Measurements from ENCODE around the gene KCNQ1OT1. TPM values are rescaled to one million over a fixed set of nuclear protein-coding genes. Genes with fewer than 3 reads are reported as not detected.

Gene KCNQ1OT1
- total RNA-seq, 1 donor from 2014 or later: 0.54 TPM

- TF ChIP-seq, protein P1, sequence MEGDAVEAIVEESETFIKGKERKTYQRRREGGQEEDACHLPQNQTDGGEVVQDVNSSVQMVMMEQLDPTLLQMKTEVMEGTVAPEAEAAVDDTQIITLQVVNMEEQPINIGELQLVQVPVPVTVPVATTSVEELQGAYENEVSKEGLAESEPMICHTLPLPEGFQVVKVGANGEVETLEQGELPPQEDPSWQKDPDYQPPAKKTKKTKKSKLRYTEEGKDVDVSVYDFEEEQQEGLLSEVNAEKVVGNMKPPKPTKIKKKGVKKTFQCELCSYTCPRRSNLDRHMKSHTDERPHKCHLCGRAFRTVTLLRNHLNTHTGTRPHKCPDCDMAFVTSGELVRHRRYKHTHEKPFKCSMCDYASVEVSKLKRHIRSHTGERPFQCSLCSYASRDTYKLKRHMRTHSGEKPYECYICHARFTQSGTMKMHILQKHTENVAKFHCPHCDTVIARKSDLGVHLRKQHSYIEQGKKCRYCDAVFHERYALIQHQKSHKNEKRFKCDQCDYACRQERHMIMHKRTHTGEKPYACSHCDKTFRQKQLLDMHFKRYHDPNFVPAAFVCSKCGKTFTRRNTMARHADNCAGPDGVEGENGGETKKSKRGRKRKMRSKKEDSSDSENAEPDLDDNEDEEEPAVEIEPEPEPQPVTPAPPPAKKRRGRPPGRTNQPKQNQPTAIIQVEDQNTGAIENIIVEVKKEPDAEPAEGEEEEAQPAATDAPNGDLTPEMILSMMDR (IDR thresholded peaks at IDR 0.05; ENCODE audit: insufficient read depth, low read length, poor library complexity, severe bottlenecking): no peak
- no peak for DNase-seq (ENCODE audit: low read depth)
- Histone ChIP-seq H3K27me3 (ENCODE audit: control insufficient read depth, insufficient read depth, low read length) (peaks cover 4% of the 10 kb centered on the region), H3K36me3 (ENCODE audit: control insufficient read depth, insufficient read depth, low read length) (no peaks in the 10 kb centered on the region), H3K4me3 (ENCODE audit: low read depth, low read length) (no peak overlapping the region)
These were observed 3.8 kb upstream of the KCNQ1OT1 start for GRCh38 chr11:2703363-2704141.

DNA sequence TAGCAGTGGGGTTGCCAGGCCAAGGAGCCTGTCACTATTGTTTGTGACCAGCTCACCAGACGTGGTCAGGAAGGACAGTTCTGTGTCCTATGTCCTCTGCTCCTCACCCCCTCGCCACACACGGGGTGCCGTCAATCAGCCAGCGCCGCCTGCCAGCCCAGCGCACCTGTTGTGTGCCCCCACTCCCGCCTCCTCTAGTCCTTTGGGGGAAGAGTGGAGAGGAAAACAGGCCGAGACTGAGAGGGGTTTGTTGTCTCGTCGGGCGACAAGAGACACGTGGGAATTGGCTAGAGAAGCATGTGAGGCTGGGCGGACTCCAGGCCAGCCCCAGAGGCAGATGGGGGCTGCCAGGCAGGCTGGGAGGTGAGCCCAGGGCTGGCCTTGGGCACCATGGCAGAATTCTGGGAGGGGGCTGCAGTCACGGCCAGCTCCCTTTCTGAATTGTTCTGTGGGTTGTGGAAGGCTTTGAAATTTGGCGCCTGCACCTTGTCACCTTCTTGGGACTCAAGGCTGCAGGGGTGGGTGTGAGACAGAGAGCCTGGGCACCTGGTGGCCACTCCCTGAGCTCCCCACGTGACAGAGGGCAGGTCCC lies 3.1 kb upstream of the KCNQ1OT1 start:
- peaks cover 3% of the 10 kb centered on the region for H3K27me3 ChIP-seq (ENCODE audit: control insufficient read depth, insufficient read depth, low read length)
- TF ChIP-seq, protein P1 (IDR thresholded peaks at IDR 0.05; ENCODE audit: insufficient read depth, low read length, poor library complexity, severe bottlenecking): no peak
- no peak for DNase-seq (ENCODE audit: low read depth)
- H3K36me3 ChIP-seq (ENCODE audit: control insufficient read depth, insufficient read depth, low read length): no peaks in the 10 kb centered on the region
- H3K4me3 ChIP-seq (ENCODE audit: low read depth, low read length): no peak overlapping the region

GRCh38 chr11:2701898-2702434 lies 2.2 kb upstream of the KCNQ1OT1 start:
- no peak for DNase-seq (ENCODE audit: low read depth)
- no peaks in the 10 kb centered on the region for H3K27me3 ChIP-seq (ENCODE audit: control insufficient read depth, insufficient read depth, low read length)
- TF ChIP-seq, protein P1 (IDR thresholded peaks at IDR 0.05; ENCODE audit: insufficient read depth, low read length, poor library complexity, severe bottlenecking): no peak
- H3K4me3 ChIP-seq (ENCODE audit: low read depth, low read length): no peak overlapping the region
- no peaks in the 10 kb centered on the region for H3K36me3 ChIP-seq (ENCODE audit: control insufficient read depth, insufficient read depth, low read length)

- TF ChIP-seq, protein P1 (IDR thresholded peaks at IDR 0.05; ENCODE audit: insufficient read depth, low read length, poor library complexity, severe bottlenecking): no peak
- DNase-seq (ENCODE audit: low read depth): no peak
- Histone ChIP-seq H3K4me3 (ENCODE audit: low read depth, low read length) (no peak overlapping the region), H3K36me3 (ENCODE audit: control insufficient read depth, insufficient read depth, low read length) (no peaks in the 10 kb centered on the region), H3K27me3 (ENCODE audit: control insufficient read depth, insufficient read depth, low read length) (no peaks in the 10 kb centered on the region)
These were observed 1.4 kb upstream of the KCNQ1OT1 start for GRCh38 chr11:2701230-2701629.

GRCh38 chr11:2700415-2701211 lies 819 bp upstream of the KCNQ1OT1 start:
- peak overlapping the region; percentile 43 for H3K4me3 ChIP-seq (ENCODE audit: low read depth, low read length)
- TF ChIP-seq, protein P1 (IDR thresholded peaks at IDR 0.05; ENCODE audit: insufficient read depth, low read length, poor library complexity, severe bottlenecking): no peak
- DNase-seq (ENCODE audit: low read depth): peak; percentile 23
- no peaks in the 10 kb centered on the region for H3K36me3 ChIP-seq (ENCODE audit: control insufficient read depth, insufficient read depth, low read length)
- H3K27me3 ChIP-seq (ENCODE audit: control insufficient read depth, insufficient read depth, low read length): no peaks in the 10 kb centered on the region

Measured in kidney epithelial cell (primary cell).